ENCODE data around the gene SLC39A2.
"Not testable (repeated sequence)": the region's sequence is repeated elsewhere in the genome, so short reads cannot be mapped to it uniquely, and the experiment has no call there.

Gene SLC39A2

GRCh38 chr14:20998674-20999366, at the start of gene SLC39A2:
Gene SLC39A2 (plus strand): TSS chr14:20999293. CDS start chr14:20999447, 154 bp downstream.
- ChIA-PET CTCF (interaction anchor here (0.5 to 3.9 kb wide), 3 partner anchors 16 to 302 kb away, joined by 3 to 17 read pairs (median 4); no protein-coding TSS in a partner anchor), POLR2A (ENCODE audit: low non-redundant PET) (interaction anchor here (0.5 kb wide), 1 partner anchor 22 kb away, joined by 3 read pairs; no protein-coding TSS in a partner anchor)
- peak; percentile 42 for DNase-seq (ENCODE audit: low spot score)
- no peak within 1 kb of the TSS for H3K27ac ChIP-seq
- no peak for TF ChIP-seq CTCF (conservative IDR thresholded peaks at IDR 0.05; ENCODE audit: low read depth)

GRCh38 chr14:20954736-20955537, 44.2 kb upstream of the SLC39A2 start, which contains the start of gene RNASE2:
Gene RNASE2 (plus strand): TSS chr14:20955487. CDS start chr14:20955772, 285 bp downstream.
- CTCF ChIA-PET; H3K27ac ChIP-seq; DNase-seq (ENCODE audit: low spot score); POLR2A ChIA-PET (ENCODE audit: low non-redundant PET): not testable (repeated sequence)

GRCh38 chr14:20955538-20955873, 43.6 kb upstream of the SLC39A2 start:
- CTCF ChIA-PET; POLR2A ChIA-PET (ENCODE audit: low non-redundant PET); H3K27ac ChIP-seq; DNase-seq (ENCODE audit: low spot score): not testable (repeated sequence)

GRCh38 chr14:20956376-20956976, 42.6 kb upstream of the SLC39A2 start:
- POLR2A ChIA-PET (ENCODE audit: low non-redundant PET), result no interaction called here
- H3K27ac ChIP-seq, result no peak overlapping the region
- no peak for TF ChIP-seq CTCF (conservative IDR thresholded peaks at IDR 0.05; ENCODE audit: low read depth)
- DNase-seq (ENCODE audit: low spot score), result no peak
- CTCF ChIA-PET, result interaction anchor here (1.8 kb wide), 1 partner anchor 15 kb away, joined by 9 read pairs; no protein-coding TSS in a partner anchor

GRCh38 chr14:20958946-20959345, 40.1 kb upstream of the SLC39A2 start:
- DNase-seq (ENCODE audit: low spot score); H3K27ac ChIP-seq; POLR2A ChIA-PET (ENCODE audit: low non-redundant PET); CTCF ChIA-PET: not testable (repeated sequence)

GRCh38 chr14:20969336-20969735, 29.8 kb upstream of the SLC39A2 start:
- ChIA-PET POLR2A (ENCODE audit: low non-redundant PET) (no interaction called here), CTCF (no interaction called here)
- no peak for DNase-seq (ENCODE audit: low spot score)
- H3K27ac ChIP-seq, result no peak overlapping the region
- no peak for TF ChIP-seq CTCF (conservative IDR thresholded peaks at IDR 0.05; ENCODE audit: low read depth)

- CTCF ChIA-PET, result interaction anchor here (0.6 to 1.8 kb wide), 19 partner anchors 8 to 435 kb away, joined by 3 to 19 read pairs (median 4); no protein-coding TSS in a partner anchor
- POLR2A ChIA-PET (ENCODE audit: low non-redundant PET), result no interaction called here
- DNase-seq (ENCODE audit: low spot score), result no peak
- no peak overlapping the region for H3K27ac ChIP-seq
- TF ChIP-seq CTCF (conservative IDR thresholded peaks at IDR 0.05; ENCODE audit: low read depth), result no peak
These were observed 28.5 kb upstream of the SLC39A2 start for GRCh38 chr14:20970647-20970982.
